HFFc6 (cell line): ENCODE measurements around the gene DST. TPM values are rescaled to one million over a fixed set of nuclear protein-coding genes. Genes with fewer than 3 reads are reported as not detected.
A peak's percentile ranks its signal among the peaks of the same experiment; 100 is the strongest.

Experiments used
- DNase-seq: peaks from one replicate; pipeline ENCODE4 v3.0.0-alpha.2; 2018
- H3K27ac Mint-ChIP-seq: 2 replicates; pipeline ENCODE4 v1.8.0; 2020; ENCODE audit warnings: mild to moderate bottlenecking, mixed read lengths
- H3K27me3 Mint-ChIP-seq: 2 replicates; pipeline ENCODE4 v1.8.0; 2021; ENCODE audit warnings: mild to moderate bottlenecking, moderate library complexity, mixed read lengths; ENCODE audit not compliant: insufficient read depth
- H3K36me3 Mint-ChIP-seq: 2 replicates; pipeline ENCODE4 v1.8.0; 2021; ENCODE audit warnings: low read depth, mixed read lengths
- H3K4me1 Mint-ChIP-seq: 2 replicates; pipeline ENCODE4 v1.8.0; 2020; ENCODE audit warnings: low read depth, mixed read lengths
- H3K4me3 Mint-ChIP-seq: 2 replicates; pipeline ENCODE4 v1.8.0; 2020; ENCODE audit warnings: mild to moderate bottlenecking, moderate library complexity, mixed read lengths
- H3K9me3 Mint-ChIP-seq: 2 replicates; pipeline ENCODE4 v1.8.0; 2020; ENCODE audit warnings: mild to moderate bottlenecking, mixed read lengths
- total RNA-seq, 6 experiments: library from RNA; stranded (reverse); fragmentation: NEBNext Ultra II Directional; extraction: Animal tissue kit (Norgen Biotek cat#: 25700); gene quantifications; 2 replicates in 1 of 6; 3 replicates in 5 of 6; pipeline ENCODE4 v1.2.3, GENCODE V29; 2021
- TF ChIP-seq, protein P1 (sequence below): fragments of 200-600 bp; sonication (generic); IDR thresholded peaks from 2 replicates; pipeline ENCODE4 v1.5.0; 2021; ENCODE audit warnings: antibody characterized with exemption, mild to moderate bottlenecking

Gene DST
- total RNA-seq, 6 experiments from 2014 or later: 246 to 408 (median 279) TPM

DNA sequence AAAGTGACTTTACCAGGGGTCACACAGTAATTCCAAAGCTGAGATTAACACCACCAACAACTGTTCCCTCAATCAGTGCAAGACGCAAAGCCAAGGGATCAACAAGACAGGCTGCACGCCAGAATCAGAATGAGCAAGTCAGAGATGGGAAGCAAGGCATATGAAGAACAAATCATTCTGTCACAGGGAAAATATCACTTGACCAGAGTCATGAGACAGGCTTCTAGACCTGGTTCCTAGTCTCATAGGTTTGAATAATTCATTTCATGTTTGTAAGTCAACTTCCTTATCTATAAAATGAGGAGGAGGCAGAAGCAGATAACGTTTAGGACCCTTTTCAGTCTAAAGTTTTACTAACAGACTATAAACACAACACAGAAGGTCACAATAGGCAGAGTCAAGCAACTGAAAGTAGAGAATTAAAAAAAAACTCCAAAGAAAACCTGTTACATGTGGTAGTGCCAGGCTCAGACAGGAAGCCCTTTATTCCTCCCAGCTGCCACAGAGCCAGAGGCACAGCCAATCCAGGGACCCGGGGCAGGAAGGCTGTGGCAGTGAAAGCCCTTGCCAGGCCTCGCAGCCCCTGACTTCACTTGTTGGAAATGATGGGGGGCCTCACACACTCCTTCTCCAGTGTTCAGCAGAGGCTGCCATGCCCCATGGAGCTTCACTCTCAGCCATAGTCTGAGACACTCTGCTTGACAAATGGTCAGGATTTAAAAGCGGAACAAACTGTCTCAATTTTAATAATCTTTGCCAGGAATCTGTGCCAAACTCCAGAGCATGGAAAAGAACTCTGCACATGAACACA is 29.2 kb upstream of the DST start:
- Mint-ChIP-seq H3K4me3 (no peak overlapping the region; the same call in 1 of the 2 replicates), H3K9me3 (no peaks in the 10 kb centered on the region), H3K27ac (peak overlapping the region; percentile 60), H3K36me3 (peaks cover 23% of the 10 kb centered on the region), H3K27me3 (peaks cover 16% of the 10 kb centered on the region; the same call in 1 of the 2 replicates), H3K4me1 (peaks cover 45% of the 10 kb centered on the region)
- no peak for DNase-seq
- TF ChIP-seq, protein P1, sequence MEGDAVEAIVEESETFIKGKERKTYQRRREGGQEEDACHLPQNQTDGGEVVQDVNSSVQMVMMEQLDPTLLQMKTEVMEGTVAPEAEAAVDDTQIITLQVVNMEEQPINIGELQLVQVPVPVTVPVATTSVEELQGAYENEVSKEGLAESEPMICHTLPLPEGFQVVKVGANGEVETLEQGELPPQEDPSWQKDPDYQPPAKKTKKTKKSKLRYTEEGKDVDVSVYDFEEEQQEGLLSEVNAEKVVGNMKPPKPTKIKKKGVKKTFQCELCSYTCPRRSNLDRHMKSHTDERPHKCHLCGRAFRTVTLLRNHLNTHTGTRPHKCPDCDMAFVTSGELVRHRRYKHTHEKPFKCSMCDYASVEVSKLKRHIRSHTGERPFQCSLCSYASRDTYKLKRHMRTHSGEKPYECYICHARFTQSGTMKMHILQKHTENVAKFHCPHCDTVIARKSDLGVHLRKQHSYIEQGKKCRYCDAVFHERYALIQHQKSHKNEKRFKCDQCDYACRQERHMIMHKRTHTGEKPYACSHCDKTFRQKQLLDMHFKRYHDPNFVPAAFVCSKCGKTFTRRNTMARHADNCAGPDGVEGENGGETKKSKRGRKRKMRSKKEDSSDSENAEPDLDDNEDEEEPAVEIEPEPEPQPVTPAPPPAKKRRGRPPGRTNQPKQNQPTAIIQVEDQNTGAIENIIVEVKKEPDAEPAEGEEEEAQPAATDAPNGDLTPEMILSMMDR: no peak

DNA sequence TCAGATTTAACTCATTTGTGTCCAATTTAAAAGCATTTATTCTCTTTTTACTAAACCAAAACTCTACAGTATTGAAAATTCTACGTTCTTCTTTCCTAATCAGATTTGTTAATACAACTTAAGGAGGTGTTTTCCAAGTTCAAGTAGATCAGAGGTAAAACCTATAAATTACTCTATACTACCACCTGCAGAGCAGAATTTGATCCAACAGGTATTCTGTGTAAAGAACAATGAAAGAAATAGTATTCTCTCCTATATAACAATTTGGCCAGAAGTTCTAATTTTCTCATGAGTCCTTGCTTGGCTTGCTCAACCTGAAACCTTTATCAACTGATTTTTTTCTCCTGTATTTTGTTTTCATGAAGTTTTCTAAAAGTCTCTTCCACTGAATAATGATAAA is 28.5 kb upstream of the DST start:
- Mint-ChIP-seq H3K9me3 (no peaks in the 10 kb centered on the region), H3K27ac (peak overlapping the region; percentile 60), H3K4me3 (no peak overlapping the region; the same call in 1 of the 2 replicates), H3K4me1 (peaks cover 51% of the 10 kb centered on the region), H3K27me3 (peaks cover 13% of the 10 kb centered on the region; the same call in 1 of the 2 replicates), H3K36me3 (peaks cover 23% of the 10 kb centered on the region)
- no peak for DNase-seq
- TF ChIP-seq, protein P1: no peak; the same call in 1 of the 2 replicates

DNA sequence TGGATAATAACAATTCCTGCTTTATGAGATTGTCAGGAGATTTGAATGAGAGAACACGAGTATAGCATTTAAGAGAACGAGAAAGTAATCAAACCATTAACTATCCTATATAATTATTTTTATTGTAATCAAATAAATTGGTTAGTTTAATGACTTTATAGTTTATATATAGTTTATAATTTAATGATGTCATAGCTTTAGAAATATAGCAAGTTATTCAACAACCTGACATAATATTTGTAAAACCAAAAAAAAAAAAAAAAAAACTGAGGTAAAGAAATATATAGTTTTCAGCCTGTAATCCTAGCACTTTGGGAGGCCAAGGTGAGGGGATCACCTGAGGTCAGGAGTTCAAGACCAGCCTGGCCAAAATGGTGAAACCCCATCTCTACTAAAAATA is 26.4 kb upstream of the DST start:
- Mint-ChIP-seq H3K36me3 (peaks cover 12% of the 10 kb centered on the region; the same call in 1 of the 2 replicates), H3K9me3 (no peaks in the 10 kb centered on the region), H3K27me3 (peaks cover 8% of the 10 kb centered on the region), H3K4me3 (no peak overlapping the region), H3K4me1 (peaks cover 50% of the 10 kb centered on the region), H3K27ac (no peak overlapping the region)
- no peak for DNase-seq
- TF ChIP-seq, protein P1: no peak

DNA sequence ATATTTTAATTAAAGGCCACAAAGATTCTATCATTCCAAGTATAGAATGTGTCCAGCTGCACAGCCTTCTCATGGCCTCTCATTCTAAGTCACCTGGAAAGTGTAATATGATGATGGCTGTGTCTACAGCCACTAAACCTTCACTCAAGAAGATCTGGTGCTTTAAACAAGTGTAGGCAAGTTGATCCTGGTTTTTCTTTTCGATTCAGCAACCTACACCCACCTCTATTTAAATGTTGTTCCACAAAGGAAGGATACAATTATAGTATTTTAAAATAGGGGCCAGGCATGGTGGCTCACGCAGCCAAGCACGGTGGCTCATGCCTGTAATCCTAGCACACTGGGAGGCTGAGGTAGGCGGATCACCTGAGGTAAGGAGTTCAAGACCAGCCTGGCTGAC is 25.5 kb upstream of the DST start:
- Mint-ChIP-seq H3K36me3 (peaks cover 12% of the 10 kb centered on the region; the same call in 1 of the 2 replicates), H3K4me3 (no peak overlapping the region), H3K9me3 (no peaks in the 10 kb centered on the region), H3K27me3 (peaks cover 7% of the 10 kb centered on the region), H3K4me1 (peaks cover 57% of the 10 kb centered on the region), H3K27ac (peak overlapping the region; percentile 36; the same call in 1 of the 2 replicates)
- no peak for DNase-seq
- TF ChIP-seq, protein P1: no peak

DNA sequence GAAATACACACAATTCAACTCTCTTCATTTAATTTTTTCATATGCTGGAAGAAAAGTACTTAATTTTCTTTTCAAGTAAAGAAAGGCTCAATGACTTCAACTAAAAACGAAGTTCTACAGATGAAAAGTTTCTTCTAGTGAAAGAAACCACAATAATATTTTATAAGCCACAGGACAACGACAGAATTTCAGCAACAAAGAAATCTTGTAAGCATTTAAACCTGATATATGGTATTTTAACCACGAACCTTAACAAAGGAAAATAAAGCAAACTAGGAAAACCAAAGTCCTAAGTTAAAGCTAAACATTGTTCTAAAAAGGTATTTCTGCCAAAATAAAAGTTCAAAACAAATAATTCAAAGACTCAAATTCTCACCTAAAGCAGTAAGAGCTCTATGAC is 24.6 kb upstream of the DST start:
- TF ChIP-seq, protein P1: no peak
- H3K27me3 Mint-ChIP-seq: peaks cover 5% of the 10 kb centered on the region
- H3K9me3 Mint-ChIP-seq: no peaks in the 10 kb centered on the region
- H3K4me3 Mint-ChIP-seq: no peak overlapping the region; the same call in 1 of the 2 replicates
- H3K4me1 Mint-ChIP-seq: peaks cover 57% of the 10 kb centered on the region
- H3K27ac Mint-ChIP-seq: no peak overlapping the region
- peaks cover 12% of the 10 kb centered on the region; the same call in 1 of the 2 replicates for H3K36me3 Mint-ChIP-seq
- no peak for DNase-seq
